MCF 10A (cell line): ENCODE results near the gene FBLN1. TPM values are rescaled to one million over a fixed set of nuclear protein-coding genes. Genes with fewer than 3 reads are reported as not detected.

Source experiments
- BruUV-seq: library from RNA; stranded (reverse); fragments of 400-500 nt; replicated peaks from 2 replicates; lab custom pipeline; 2021; lab: Mats Ljungman, UMichigan
- CTCF ChIA-PET: fragments of 300-600 bp; sonication (Branson Sonifier 250); formaldehyde crosslinking; extraction: SDS; loops from one replicate; lab custom pipeline; 2021; ENCODE audit warnings: antibody characterized with exemption, inconsistent platforms; lab: Yijun Ruan, JAX
- POLR2A ChIA-PET: fragments of 300-600, 350-650 bp; sonication (Branson Sonifier 250); formaldehyde crosslinking; extraction: SDS; loops from one replicate; lab custom pipeline; 2020; ENCODE audit warnings: antibody characterized with exemption, inconsistent platforms; lab: Yijun Ruan, JAX
- DNase-seq: peaks from one replicate; pipeline ENCODE4 v3.0.0-alpha.2; 2018; ENCODE audit not compliant: unreplicated experiment
- H3K27ac Mint-ChIP-seq: one replicate; pipeline ENCODE4 v1.8.0; 2022; ENCODE audit warnings: mild to moderate bottlenecking, low read depth, mixed read lengths; ENCODE audit not compliant: unreplicated experiment
- H3K27me3 Mint-ChIP-seq: one replicate; pipeline ENCODE4 v1.8.0; 2022; ENCODE audit warnings: mixed read lengths; ENCODE audit not compliant: insufficient read depth, unreplicated experiment
- H3K36me3 Mint-ChIP-seq: one replicate; pipeline ENCODE4 v1.8.0; 2022; ENCODE audit warnings: mild to moderate bottlenecking, moderate library complexity, mixed read lengths; ENCODE audit not compliant: insufficient read depth, unreplicated experiment
- H3K4me1 Mint-ChIP-seq: one replicate; pipeline ENCODE4 v1.8.0; 2022; ENCODE audit warnings: mixed read lengths; ENCODE audit not compliant: insufficient read depth, unreplicated experiment
- H3K4me3 Mint-ChIP-seq: one replicate; pipeline ENCODE4 v1.8.0; 2022; ENCODE audit warnings: mild to moderate bottlenecking, moderate library complexity, mixed read lengths; ENCODE audit not compliant: unreplicated experiment
- H3K9me3 Mint-ChIP-seq: one replicate; pipeline ENCODE4 v1.8.0; 2022; ENCODE audit warnings: mixed read lengths; ENCODE audit not compliant: unreplicated experiment
- intact Hi-C: fragments of 100-400 bp; cut with micrococcal nuclease; formaldehyde crosslinking; loops from 2 replicates; pipeline ENCODE4 v1.14.1; 2022
- total RNA-seq: library from RNA; stranded (reverse); gene quantifications from 2 replicates; pipeline ENCODE4 v1.2.3, GENCODE V29; 2022
- TF ChIP-seq, protein P1 (sequence below): fragments of 200-600 bp; IDR thresholded peaks from one replicate; pipeline ENCODE4 v1.8.0; 2022; ENCODE audit warnings: antibody characterized with exemption, mild to moderate bottlenecking; ENCODE audit not compliant: unreplicated experiment

The FBLN1 gene
- total RNA-seq, 1 experiment from 2014 or later, result 110 TPM

GRCh38 chr22:45640291-45640940 lies 137.7 kb downstream of the FBLN1 start:
- ChIA-PET CTCF (interaction anchor here (1.0 kb wide), 1 partner anchor 13 kb away, joined by 3 read pairs; no protein-coding TSS in a partner anchor), POLR2A (interaction anchor here (0.7 to 1.8 kb wide), 2 partner anchors 130 to 316 kb away, joined by 3 to 4 read pairs; no protein-coding TSS in a partner anchor)
- no peaks in the 10 kb centered on the region for H3K9me3 Mint-ChIP-seq
- H3K4me1 Mint-ChIP-seq, result peaks cover 16% of the 10 kb centered on the region
- H3K27ac Mint-ChIP-seq, result no peak overlapping the region
- H3K4me3 Mint-ChIP-seq, result no peak overlapping the region
- DNase-seq, result no peak
- no TSS peak for BruUV-seq
- TF ChIP-seq, protein P1, sequence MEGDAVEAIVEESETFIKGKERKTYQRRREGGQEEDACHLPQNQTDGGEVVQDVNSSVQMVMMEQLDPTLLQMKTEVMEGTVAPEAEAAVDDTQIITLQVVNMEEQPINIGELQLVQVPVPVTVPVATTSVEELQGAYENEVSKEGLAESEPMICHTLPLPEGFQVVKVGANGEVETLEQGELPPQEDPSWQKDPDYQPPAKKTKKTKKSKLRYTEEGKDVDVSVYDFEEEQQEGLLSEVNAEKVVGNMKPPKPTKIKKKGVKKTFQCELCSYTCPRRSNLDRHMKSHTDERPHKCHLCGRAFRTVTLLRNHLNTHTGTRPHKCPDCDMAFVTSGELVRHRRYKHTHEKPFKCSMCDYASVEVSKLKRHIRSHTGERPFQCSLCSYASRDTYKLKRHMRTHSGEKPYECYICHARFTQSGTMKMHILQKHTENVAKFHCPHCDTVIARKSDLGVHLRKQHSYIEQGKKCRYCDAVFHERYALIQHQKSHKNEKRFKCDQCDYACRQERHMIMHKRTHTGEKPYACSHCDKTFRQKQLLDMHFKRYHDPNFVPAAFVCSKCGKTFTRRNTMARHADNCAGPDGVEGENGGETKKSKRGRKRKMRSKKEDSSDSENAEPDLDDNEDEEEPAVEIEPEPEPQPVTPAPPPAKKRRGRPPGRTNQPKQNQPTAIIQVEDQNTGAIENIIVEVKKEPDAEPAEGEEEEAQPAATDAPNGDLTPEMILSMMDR, result no peak
- no peaks in the 10 kb centered on the region for H3K27me3 Mint-ChIP-seq
- H3K36me3 Mint-ChIP-seq, result no peaks in the 10 kb centered on the region
- intact Hi-C loops, result no loop called here

DNA sequence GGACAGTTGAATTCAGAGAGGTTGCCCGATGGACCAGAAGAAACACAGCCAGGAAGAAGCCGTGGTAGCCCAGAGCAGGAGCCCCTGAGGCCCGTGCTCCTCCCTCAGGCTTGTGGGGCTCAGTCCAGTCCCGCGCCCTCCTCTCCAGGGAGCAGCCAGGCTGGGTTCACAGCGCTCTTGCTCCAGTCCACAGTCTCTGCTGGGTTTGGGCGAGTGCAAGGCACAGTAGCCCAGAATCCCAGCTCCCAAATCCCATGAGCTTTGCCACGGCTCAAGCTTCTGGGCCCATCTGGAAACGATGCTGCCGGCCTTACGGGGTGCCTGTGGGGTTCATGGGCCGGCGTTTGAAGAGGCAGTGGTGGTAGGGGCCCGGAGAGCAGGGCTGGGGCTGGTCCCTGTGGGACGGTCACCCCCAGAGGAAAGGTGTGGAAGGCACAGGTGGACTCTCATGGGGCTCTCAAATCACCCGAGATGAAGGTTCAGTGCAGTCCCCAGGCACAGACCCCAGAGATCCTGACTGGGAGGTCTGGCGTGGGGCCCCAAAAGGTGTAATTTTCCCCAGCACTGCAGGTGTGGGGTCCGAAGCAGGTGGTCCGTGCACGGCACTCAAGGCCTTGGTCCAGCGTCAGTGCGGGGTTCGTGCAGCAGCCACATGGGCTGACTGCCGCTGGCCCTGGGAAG lies 138.4 kb downstream of the FBLN1 start:
- Mint-ChIP-seq H3K27me3 (no peaks in the 10 kb centered on the region), H3K36me3 (no peaks in the 10 kb centered on the region), H3K27ac (no peak overlapping the region), H3K4me3 (no peak overlapping the region), H3K4me1 (peaks cover 16% of the 10 kb centered on the region), H3K9me3 (no peaks in the 10 kb centered on the region)
- DNase-seq, result no peak
- intact Hi-C loops, result no loop called here
- BruUV-seq, result no TSS peak
- TF ChIP-seq, protein P1, result no peak
- ChIA-PET POLR2A (interaction anchor here (1.8 kb wide), 1 partner anchor 129 kb away, joined by 4 read pairs; no protein-coding TSS in a partner anchor), CTCF (interaction anchor here (1.0 kb wide), 1 partner anchor 14 kb away, joined by 3 read pairs; no protein-coding TSS in a partner anchor)

DNA sequence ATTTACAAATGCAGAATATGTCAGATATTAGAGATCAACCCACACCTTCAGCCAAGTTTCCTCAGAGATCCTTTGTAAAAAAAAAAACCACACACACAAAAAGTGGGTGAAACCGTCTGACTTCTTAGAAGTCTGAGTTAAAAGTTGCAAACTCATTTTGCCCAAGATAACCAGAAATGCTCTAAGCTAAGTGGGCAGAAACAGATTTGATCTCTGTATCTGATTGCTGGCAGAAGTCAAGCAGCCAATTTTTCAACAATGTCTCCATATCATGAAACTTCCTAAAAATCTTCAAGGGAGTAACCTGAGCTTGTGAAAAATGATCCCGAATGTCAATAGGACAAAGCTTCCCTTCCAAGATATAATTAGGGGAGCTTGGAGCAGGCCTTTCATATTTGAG lies 140.3 kb downstream of the FBLN1 start:
- no peaks in the 10 kb centered on the region for H3K27me3 Mint-ChIP-seq
- no peak overlapping the region for H3K4me3 Mint-ChIP-seq
- H3K27ac Mint-ChIP-seq, result no peak overlapping the region
- TF ChIP-seq, protein P1, result no peak
- DNase-seq, result no peak
- BruUV-seq, result no TSS peak
- no peaks in the 10 kb centered on the region for H3K36me3 Mint-ChIP-seq
- peaks cover 16% of the 10 kb centered on the region for H3K4me1 Mint-ChIP-seq
- CTCF ChIA-PET, result interaction anchor here (0.6 to 3.0 kb wide), 6 partner anchors 12 to 726 kb away, joined by 3 to 19 read pairs (median 5); no protein-coding TSS in a partner anchor
- intact Hi-C loops, result no loop called here
- POLR2A ChIA-PET, result interaction anchor here (1.1 kb wide), 1 partner anchor 84 kb away, joined by 3 read pairs; no protein-coding TSS in a partner anchor
- no peaks in the 10 kb centered on the region for H3K9me3 Mint-ChIP-seq

- peaks cover 1% of the 10 kb centered on the region for H3K4me1 Mint-ChIP-seq
- TF ChIP-seq, protein P1, result no peak
- no peak overlapping the region for H3K27ac Mint-ChIP-seq
- CTCF ChIA-PET, result interaction anchor here (0.5 to 3.0 kb wide), 27 partner anchors 7 to 374 kb away, joined by 3 to 19 read pairs (median 4); no protein-coding TSS in a partner anchor
- no TSS peak for BruUV-seq
- no peaks in the 10 kb centered on the region for H3K36me3 Mint-ChIP-seq
- POLR2A ChIA-PET, result interaction anchor here (0.6 to 1.5 kb wide), 2 partner anchors 32 to 41 kb away, joined by 3 to 4 read pairs; no protein-coding TSS in a partner anchor
- intact Hi-C loops, result loop anchor here (2.0 to 5.0 kb wide), 3 partner anchors 66 to 218 kb away; no protein-coding TSS in a partner anchor
- DNase-seq, result no peak
- no peaks in the 10 kb centered on the region for H3K9me3 Mint-ChIP-seq
- peaks cover 3% of the 10 kb centered on the region for H3K27me3 Mint-ChIP-seq
- H3K4me3 Mint-ChIP-seq, result no peak overlapping the region
These were observed 142.0 kb downstream of the FBLN1 start for GRCh38 chr22:45644714-45645113.
